K562 (cell line): ENCODE results near the gene JMJD1C. TPM values are rescaled to one million over a fixed set of nuclear protein-coding genes. Genes with fewer than 3 reads are reported as not detected.
"Not testable (repeated sequence)": the region's sequence is repeated elsewhere in the genome, so short reads cannot be mapped to it uniquely, and the experiment has no call there.

Source experiments
- ATAC-seq: fragments of 200-7000 bp; cut with Tn5 transposase; 3 replicates; pipeline ENCODE4 v1.9.1; 2020; ENCODE audit warnings: moderate library complexity
- BruUV-seq: library from RNA; stranded (reverse); fragments of 400-500 nt; replicated peaks from 2 replicates; lab custom pipeline; 2021; lab: Mats Ljungman, UMichigan
- CTCF ChIA-PET: fragments of 300-600 bp; formaldehyde crosslinking; extraction: SDS; loops from one replicate; lab custom pipeline; 2021; ENCODE audit warnings: low intra/inter-chr PET ratio; lab: Yijun Ruan, JAX
- POLR2A ChIA-PET: fragments of 300-600, 350-650 bp; sonication (Branson Sonifier 250); formaldehyde crosslinking; extraction: SDS; loops from one replicate; lab custom pipeline; 2021; ENCODE audit warnings: antibody characterized with exemption, inconsistent platforms; lab: Yijun Ruan, JAX
- DNase-seq, 4 experiments: peaks; one replicate each; pipeline versions ENCODE4 v3.0.0 to v3.0.0-alpha.2; 2011 to 2018; ENCODE audit warnings: low spot score in 3 of 4, mixed read lengths in 3 of 4; ENCODE audit errors: extremely low read depth in 1 of 4
- FAIRE-seq: peaks from 2 replicates; lab custom pipeline; 2011; peaks lifted over from hg19 to GRCh38; lab: Jason Lieb, UNC
- H2AFZ ChIP-seq: 2 replicates; pipeline ENCODE4 v1.6.0; 2011; ENCODE audit warnings: low read depth, low read length, control low read depth, inconsistent platforms
- H3K27ac ChIP-seq: fragments of 200-600 bp; 3 replicates; pipeline ENCODE4 v1.8.0; 2011; ENCODE audit warnings: low read depth, mild to moderate bottlenecking, control low read depth, inconsistent platforms, low read length, moderate library complexity, mixed read lengths; ENCODE audit errors: extremely low read depth
- H3K27me3 ChIP-seq, 2 experiments: fragments of 300-600 bp in 1 of 2; 2 replicates in 1 of 2; 3 replicates in 1 of 2; pipeline versions ENCODE4 v1.6.0 to v1.8.0; 2011; ENCODE audit warnings: inconsistent platforms in 2 of 2, low read length in 2 of 2, mild to moderate bottlenecking in 1 of 2, mixed read lengths in 1 of 2, moderate library complexity in 1 of 2; ENCODE audit not compliant: control insufficient read depth in 2 of 2, insufficient read depth in 2 of 2
- H3K36me3 ChIP-seq: fragments of 300-600 bp; 3 replicates; pipeline ENCODE4 v1.8.0; 2011; ENCODE audit warnings: mild to moderate bottlenecking, low read length, inconsistent platforms; ENCODE audit not compliant: control insufficient read depth, insufficient read depth
- H3K4me1 ChIP-seq, 2 experiments: fragments of 200-600 bp in 1 of 2; replicated peaks in 1 of 2; 2 replicates in 1 of 2; 3 replicates in 1 of 2; pipeline versions ENCODE4 v1.5.1 to v1.8.0; 2011; ENCODE audit warnings: inconsistent platforms in 2 of 2, low read length in 2 of 2, mild to moderate bottlenecking in 1 of 2, mixed read lengths in 1 of 2, moderate library complexity in 1 of 2; ENCODE audit not compliant: control insufficient read depth in 2 of 2, insufficient read depth in 2 of 2
- H3K4me2 ChIP-seq: 2 replicates; pipeline ENCODE4 v1.6.1; 2011; ENCODE audit warnings: low read length, control low read depth, inconsistent platforms, mixed read lengths; ENCODE audit not compliant: insufficient read depth
- H3K4me3 ChIP-seq: fragments of 200-600 bp; sonication (generic), shearing (Covaris generic); 2 replicates; pipeline ENCODE4 v1.5.1; 2016; ENCODE audit warnings: control low read depth, inconsistent platforms
- H3K79me2 ChIP-seq: fragments of 200-600 bp; 3 replicates; pipeline ENCODE4 v1.8.0; 2011; ENCODE audit warnings: low read length, inconsistent platforms; ENCODE audit not compliant: control insufficient read depth, insufficient read depth
- H3K9ac ChIP-seq, 2 experiments: 2 replicates each; pipeline versions ENCODE4 v1.6.0 to v1.6.1; 2011; ENCODE audit warnings: low read depth in 2 of 2, low read length in 2 of 2, control low read depth in 1 of 2, inconsistent platforms in 1 of 2, mild to moderate bottlenecking in 1 of 2, mixed read lengths in 1 of 2; ENCODE audit not compliant: insufficient read depth in 1 of 2
- H3K9me1 ChIP-seq: one replicate; pipeline ENCODE4 v1.6.0; 2011; ENCODE audit warnings: inconsistent platforms, mild to moderate bottlenecking, low read length, moderate library complexity; ENCODE audit not compliant: control insufficient read depth, insufficient read depth
- H3K9me3 ChIP-seq: replicated peaks from 2 replicates; pipeline ENCODE4 v1.5.1; 2011; ENCODE audit warnings: low read depth, low read length, inconsistent platforms; ENCODE audit not compliant: control insufficient read depth, insufficient read depth
- H4K20me1 ChIP-seq: replicated peaks from 2 replicates; pipeline ENCODE4 v1.6.1; 2011; ENCODE audit warnings: low read length, inconsistent platforms, mixed read lengths; ENCODE audit not compliant: control insufficient read depth, insufficient read depth
- BRF1 ChIP-seq: IDR thresholded peaks from 3 replicates; pipeline ENCODE4 v1.6.1; 2011; ENCODE audit warnings: borderline replicate concordance, mild to moderate bottlenecking; ENCODE audit not compliant: insufficient read length; ENCODE audit errors: extremely low read depth
- POU5F1 ChIP-seq: fragments of 150-350 bp; IDR thresholded peaks from 2 replicates; pipeline ENCODE4 v1.6.1; 2014; ENCODE audit warnings: borderline replicate concordance, low read length, low read depth, mild to moderate bottlenecking; ENCODE audit not compliant: partially characterized antibody
- WGBS: fragments of 100-300 bp; shearing (Covaris generic); methylation state at CpG from one replicate; pipeline ENCODE4 v1.1.6; 2016; ENCODE audit warnings: low coverage, mixed read lengths; ENCODE audit not compliant: insufficient coverage; ENCODE audit errors: missing lambda C conversion rate; 5-methylcytosine and 5-hydroxymethylcytosine counted together
- in situ Hi-C: fragments of 300-500 bp; cut with MboI; formaldehyde crosslinking; loops from 4 replicates; pipeline ENCODE4 v1.15.0; 2018; ENCODE audit warnings: inconsistent platforms, mixed read lengths
- intact Hi-C: fragments of 100-400 bp; cut with micrococcal nuclease; formaldehyde crosslinking; loops from 2 replicates; pipeline ENCODE4 v1.14.2; 2022
- polyA plus RNA-seq, 8 experiments: library from polyadenylated mRNA; depleted of rRNA in 4 of 8; stranded (reverse) in 5 of 8; unstranded in 3 of 8; fragments of >200 nt; fragmentation: Nextera tagmentation in 2 of 8; fragmentation: Illumina TruSeq in 1 of 8; extraction: Ambion mirVana in 2 of 8; extraction: Trizol in 1 of 8; gene quantifications; 2 replicates each; pipeline versions ENCODE4 v1.2.1 to v1.2.3, GENCODE V29; 2011 to 2014; ENCODE audit warnings: inconsistent platforms in 1 of 8, missing spikeins in 1 of 8
- total RNA-seq, 7 experiments: library from RNA; depleted of rRNA in 6 of 7; stranded (reverse); fragments of >200 nt in 6 of 7; fragmentation: Illumina TruSeq in 2 of 7; extraction: Trizol in 2 of 7; gene quantifications; 2 replicates each; pipeline versions ENCODE4 v1.2.1 to v1.2.3, GENCODE V29; 2011 to 2021; ENCODE audit warnings: low replicate concordance in 1 of 7
- TF ChIP-seq, protein P1 (sequence below), 2 experiments: fragments of 450-650 bp in 1 of 2; sonication (generic) in 1 of 2; formaldehyde crosslinking in 1 of 2; IDR thresholded peaks; 2 replicates each; pipeline versions ENCODE4 v1.7.1 to v1.9.0; 2016 to 2022; ENCODE audit warnings: inconsistent platforms in 1 of 2, mild to moderate bottlenecking in 1 of 2, missing genetic modification reagents in 1 of 2

The JMJD1C gene
- total and polyA plus RNA-seq, 9 of the 15 experiments (the other 6 are each of a cell fraction or from before 2014, with no cell fraction given) = 25.3 to 68.0 (median 47.2) TPM

- in situ Hi-C loops, H3K27me3 ChIP-seq, H3K4me1 ChIP-seq, H3K4me2 ChIP-seq, H3K9me3 ChIP-seq, H3K36me3 ChIP-seq, BruUV-seq, CTCF ChIA-PET, intact Hi-C loops, H3K9ac ChIP-seq, H3K9me1 ChIP-seq, H3K4me3 ChIP-seq, H4K20me1 ChIP-seq, DNase-seq, H2AFZ ChIP-seq, FAIRE-seq, ATAC-seq, H3K27ac ChIP-seq: not testable (repeated sequence)
- POLR2A ChIA-PET = interaction anchor here (0.6 kb wide), 1 partner anchor 104 kb away, joined by 3 read pairs; no protein-coding TSS in a partner anchor
- H3K79me2 ChIP-seq = peaks cover 25% of the 10 kb centered on the region; the same call in 2 of the 3 replicates
- 82% methylated on average over 6 of the region's 6 CpGs for WGBS
These were observed 88.5 kb downstream of the JMJD1C start for GRCh38 chr10:63377305-63377661.

DNA sequence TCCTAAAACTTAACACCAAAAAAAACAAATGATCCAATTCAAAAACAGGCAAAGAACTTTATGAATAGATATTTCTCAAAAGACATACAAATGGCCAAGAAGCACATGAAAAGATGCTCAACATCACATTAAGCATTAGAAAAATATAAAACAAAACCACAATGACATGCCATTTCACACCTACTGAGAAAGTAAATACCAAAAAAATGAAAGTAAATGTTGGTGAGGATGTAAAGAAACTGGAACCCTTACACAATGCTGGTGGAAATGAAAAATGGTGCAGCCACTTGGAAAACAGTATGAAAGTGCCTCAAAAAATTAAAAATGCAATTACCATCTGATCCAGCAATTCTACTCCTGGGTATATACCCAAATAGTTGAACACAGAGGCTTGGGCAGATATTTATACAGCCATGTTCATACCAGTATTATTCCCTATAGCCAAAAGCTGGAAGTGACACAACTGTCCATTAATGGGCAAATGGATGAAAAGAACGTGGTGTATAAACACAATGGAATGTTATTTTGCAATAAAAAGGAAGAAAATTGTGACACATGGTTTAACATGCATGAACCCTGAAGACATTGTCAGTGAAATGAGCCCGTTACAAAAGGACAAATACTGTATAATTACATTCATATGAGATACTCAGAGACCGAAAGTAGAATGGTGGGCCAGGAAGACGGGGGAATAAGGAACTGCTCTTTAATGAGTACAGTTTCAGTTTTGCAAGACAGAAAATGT, 89.0 kb downstream of the JMJD1C start:
- ChIA-PET POLR2A (interaction anchor here (0.6 kb wide), 1 partner anchor 103 kb away, joined by 3 read pairs; no protein-coding TSS in a partner anchor), CTCF (no interaction called here)
- no peaks in the 10 kb centered on the region for H3K4me1 ChIP-seq
- H3K9me1 ChIP-seq = no peaks in the 10 kb centered on the region
- H3K27ac ChIP-seq = no peak overlapping the region
- no peak; the same call in 2 of the 3 replicates for ATAC-seq
- no peak overlapping the region for H3K9ac ChIP-seq
- no peak for TF ChIP-seq BRF1
- TF ChIP-seq, protein P1, sequence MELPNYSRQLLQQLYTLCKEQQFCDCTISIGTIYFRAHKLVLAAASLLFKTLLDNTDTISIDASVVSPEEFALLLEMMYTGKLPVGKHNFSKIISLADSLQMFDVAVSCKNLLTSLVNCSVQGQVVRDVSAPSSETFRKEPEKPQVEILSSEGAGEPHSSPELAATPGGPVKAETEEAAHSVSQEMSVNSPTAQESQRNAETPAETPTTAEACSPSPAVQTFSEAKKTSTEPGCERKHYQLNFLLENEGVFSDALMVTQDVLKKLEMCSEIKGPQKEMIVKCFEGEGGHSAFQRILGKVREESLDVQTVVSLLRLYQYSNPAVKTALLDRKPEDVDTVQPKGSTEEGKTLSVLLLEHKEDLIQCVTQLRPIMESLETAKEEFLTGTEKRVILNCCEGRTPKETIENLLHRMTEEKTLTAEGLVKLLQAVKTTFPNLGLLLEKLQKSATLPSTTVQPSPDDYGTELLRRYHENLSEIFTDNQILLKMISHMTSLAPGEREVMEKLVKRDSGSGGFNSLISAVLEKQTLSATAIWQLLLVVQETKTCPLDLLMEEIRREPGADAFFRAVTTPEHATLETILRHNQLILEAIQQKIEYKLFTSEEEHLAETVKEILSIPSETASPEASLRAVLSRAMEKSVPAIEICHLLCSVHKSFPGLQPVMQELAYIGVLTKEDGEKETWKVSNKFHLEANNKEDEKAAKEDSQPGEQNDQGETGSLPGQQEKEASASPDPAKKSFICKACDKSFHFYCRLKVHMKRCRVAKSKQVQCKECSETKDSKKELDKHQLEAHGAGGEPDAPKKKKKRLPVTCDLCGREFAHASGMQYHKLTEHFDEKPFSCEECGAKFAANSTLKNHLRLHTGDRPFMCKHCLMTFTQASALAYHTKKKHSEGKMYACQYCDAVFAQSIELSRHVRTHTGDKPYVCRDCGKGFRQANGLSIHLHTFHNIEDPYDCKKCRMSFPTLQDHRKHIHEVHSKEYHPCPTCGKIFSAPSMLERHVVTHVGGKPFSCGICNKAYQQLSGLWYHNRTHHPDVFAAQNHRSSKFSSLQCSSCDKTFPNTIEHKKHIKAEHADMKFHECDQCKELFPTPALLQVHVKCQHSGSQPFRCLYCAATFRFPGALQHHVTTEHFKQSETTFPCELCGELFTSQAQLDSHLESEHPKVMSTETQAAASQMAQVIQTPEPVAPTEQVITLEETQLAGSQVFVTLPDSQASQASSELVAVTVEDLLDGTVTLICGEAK (IDR thresholded peaks at IDR 0.05) = peak; percentile 35; the same call in 1 of the 2 replicates
- TF ChIP-seq, protein P1 (CRISPR knock-in tag; IDR thresholded peaks at IDR 0.05) = no peak
- TF ChIP-seq POU5F1 = no peak
- H4K20me1 ChIP-seq = no peaks in the 10 kb centered on the region
- H3K4me3 ChIP-seq = no peak overlapping the region
- peaks cover 22% of the 10 kb centered on the region; the same call in 2 of the 3 replicates for H3K79me2 ChIP-seq
- no peaks in the 10 kb centered on the region for H3K27me3 ChIP-seq
- H3K9me3 ChIP-seq = no peaks in the 10 kb centered on the region
- FAIRE-seq = no peak
- WGBS = 86% methylated on average over 4 of the region's 4 CpGs
- H3K36me3 ChIP-seq = peaks cover 10% of the 10 kb centered on the region; the same call in 1 of the 3 replicates
- H3K4me2 ChIP-seq = no peak overlapping the region
- no peak for DNase-seq
- in situ Hi-C loops = no loop called here
- no peak overlapping the region for H2AFZ ChIP-seq
- intact Hi-C loops = no loop called here
- no TSS peak for BruUV-seq
